GM19240 (cell line): ENCODE results near the gene NPC1.
"Not testable (repeated sequence)": the region's sequence is repeated elsewhere in the genome, so short reads cannot be mapped to it uniquely, and the experiment has no call there.

ENCODE experiments used
- DNase-seq: peaks from one replicate; pipeline ENCODE4 v3.0.0; 2011; ENCODE audit warnings: low spot score; ENCODE audit not compliant: insufficient read length

Gene NPC1

GRCh38 chr18:23586249-23587196, at the start of gene NPC1:
NPC1 (minus strand) TSS chr18:23586506; CDS start chr18:23586343, 163 bp downstream.
- DNase-seq: peak; percentile 83

- DNase-seq: no peak
Measured at GRCh38 chr18:23636071-23636399, 49.7 kb upstream of the NPC1 start.

- no peak for DNase-seq
Measured at GRCh38 chr18:23635283-23636070, 49.2 kb upstream of the NPC1 start.

- DNase-seq: no peak
Measured at GRCh38 chr18:23634692-23635091, 48.4 kb upstream of the NPC1 start.

- no peak for DNase-seq
Measured at GRCh38 chr18:23632615-23633014, 46.3 kb upstream of the NPC1 start.

GRCh38 chr18:23631746-23632145, 45.4 kb upstream of the NPC1 start:
- DNase-seq: no peak

- no peak for DNase-seq
Measured at GRCh38 chr18:23631312-23631711, 45.0 kb upstream of the NPC1 start.

GRCh38 chr18:23629444-23629946, 43.2 kb upstream of the NPC1 start:
- no peak for DNase-seq

GRCh38 chr18:23627970-23628369, 41.7 kb upstream of the NPC1 start:
- DNase-seq: no peak

GRCh38 chr18:23627321-23627720, 41.0 kb upstream of the NPC1 start:
- no peak for DNase-seq

- DNase-seq: no peak
Measured at GRCh38 chr18:23626451-23627279, 40.4 kb upstream of the NPC1 start.

- no peak for DNase-seq
Measured at GRCh38 chr18:23623040-23623439, 36.7 kb upstream of the NPC1 start.

- DNase-seq: no peak
Measured at GRCh38 chr18:23619388-23619881, 33.1 kb upstream of the NPC1 start.

GRCh38 chr18:23618862-23619387, 32.6 kb upstream of the NPC1 start:
- no peak for DNase-seq

GRCh38 chr18:23617412-23618014, 31.2 kb upstream of the NPC1 start:
- DNase-seq: no peak

GRCh38 chr18:23616258-23616657, 30.0 kb upstream of the NPC1 start:
- no peak for DNase-seq

GRCh38 chr18:23614891-23615290, 28.6 kb upstream of the NPC1 start:
- DNase-seq: no peak

GRCh38 chr18:23614413-23614812, 28.1 kb upstream of the NPC1 start:
- no peak for DNase-seq

- DNase-seq: not testable (repeated sequence)
Measured at GRCh38 chr18:23613091-23613475, 26.8 kb upstream of the NPC1 start.

- no peak for DNase-seq
Measured at GRCh38 chr18:23612434-23613090, 26.3 kb upstream of the NPC1 start.
